HG03442 (cell line): ENCODE results near the gene PCA3.

Experiments
- ATAC-seq: cut with Tn5 transposase; IDR thresholded peaks from one replicate; pipeline ENCODE4 v1.9.1; 2021; ENCODE audit warnings: mild to moderate bottlenecking, moderate library complexity; ENCODE audit not compliant: unreplicated experiment

Gene PCA3

GRCh38 chr9:76818271-76818670 lies 54.0 kb downstream of the PCA3 start:
- ATAC-seq, result no peak

GRCh38 chr9:76820431-76820830 lies 56.2 kb downstream of the PCA3 start:
- ATAC-seq, result no peak

DNA sequence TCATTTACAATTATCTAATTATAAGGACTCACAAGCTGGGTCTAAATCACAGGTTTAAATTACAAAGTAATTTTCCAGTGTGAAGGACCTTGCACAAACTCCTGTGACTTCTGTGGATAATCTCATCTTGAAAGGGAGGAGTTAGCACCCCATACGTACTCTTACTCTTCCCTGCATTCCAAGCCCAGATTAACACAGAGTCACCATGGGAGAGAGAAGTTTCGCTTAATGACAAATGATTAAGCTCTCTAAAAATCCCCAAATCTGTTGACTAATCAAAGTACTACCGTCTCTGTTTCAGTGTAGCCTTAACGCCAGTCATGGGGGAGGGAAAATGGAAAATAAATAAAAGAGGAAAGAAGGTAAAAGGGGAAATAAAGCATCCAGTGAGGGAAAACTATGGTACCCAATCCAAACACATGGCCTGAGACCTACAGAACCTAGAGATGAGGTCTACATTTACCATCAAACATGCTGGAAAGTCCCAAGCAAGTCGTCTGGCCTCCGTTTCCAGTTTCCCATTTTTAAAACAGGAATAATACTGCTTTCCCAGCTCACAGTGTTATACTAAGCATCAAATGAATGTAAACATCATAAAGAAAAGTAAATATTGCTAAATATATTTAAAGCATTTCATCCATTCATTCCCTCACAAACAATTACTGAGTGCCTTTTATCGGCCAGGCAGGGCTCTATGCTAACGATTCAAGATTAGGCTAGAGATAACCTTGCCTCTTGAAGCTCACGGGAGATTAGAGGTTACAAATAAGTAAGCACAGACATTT lies 63.2 kb downstream of the PCA3 start:
- ATAC-seq, result no peak

- no peak for ATAC-seq
Observed at GRCh38 chr9:76828447-76828846, 64.2 kb downstream of the PCA3 start.

DNA sequence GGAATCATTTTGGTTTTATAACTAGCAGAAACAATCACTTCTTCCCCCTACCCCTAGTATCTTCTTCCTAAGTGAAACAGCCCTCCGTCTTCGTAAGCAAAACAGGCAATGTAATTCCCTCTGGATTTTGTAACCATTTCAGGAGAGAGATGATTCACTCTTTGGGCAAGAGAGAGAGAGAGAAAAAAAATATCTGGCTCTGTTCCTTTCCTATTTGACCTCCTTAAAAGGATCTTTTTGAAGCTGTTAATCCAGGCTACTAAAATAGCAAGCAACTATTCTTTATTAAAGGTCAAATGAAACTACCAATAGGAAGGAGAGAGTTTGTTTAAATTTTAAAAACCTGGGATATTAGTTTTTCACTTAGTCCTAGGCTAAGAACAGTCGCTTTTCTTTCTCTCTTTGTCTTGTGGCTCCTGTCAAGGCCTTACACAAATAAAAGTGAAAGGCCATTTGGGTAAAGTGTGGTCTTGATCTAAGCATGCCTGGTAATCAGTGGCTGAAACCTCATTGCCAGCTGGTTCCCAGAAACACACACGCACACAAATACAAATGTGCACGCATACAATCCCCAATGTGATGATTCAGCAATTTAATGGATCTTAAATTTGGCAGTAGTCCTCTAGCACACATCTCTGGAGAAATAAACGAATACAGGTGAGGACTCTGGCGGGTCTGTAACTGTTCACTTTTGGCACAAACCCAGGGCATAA lies 71.5 kb downstream of the PCA3 start:
- no peak for ATAC-seq
